ENCODE results near the gene EFTUD2.

DNA sequence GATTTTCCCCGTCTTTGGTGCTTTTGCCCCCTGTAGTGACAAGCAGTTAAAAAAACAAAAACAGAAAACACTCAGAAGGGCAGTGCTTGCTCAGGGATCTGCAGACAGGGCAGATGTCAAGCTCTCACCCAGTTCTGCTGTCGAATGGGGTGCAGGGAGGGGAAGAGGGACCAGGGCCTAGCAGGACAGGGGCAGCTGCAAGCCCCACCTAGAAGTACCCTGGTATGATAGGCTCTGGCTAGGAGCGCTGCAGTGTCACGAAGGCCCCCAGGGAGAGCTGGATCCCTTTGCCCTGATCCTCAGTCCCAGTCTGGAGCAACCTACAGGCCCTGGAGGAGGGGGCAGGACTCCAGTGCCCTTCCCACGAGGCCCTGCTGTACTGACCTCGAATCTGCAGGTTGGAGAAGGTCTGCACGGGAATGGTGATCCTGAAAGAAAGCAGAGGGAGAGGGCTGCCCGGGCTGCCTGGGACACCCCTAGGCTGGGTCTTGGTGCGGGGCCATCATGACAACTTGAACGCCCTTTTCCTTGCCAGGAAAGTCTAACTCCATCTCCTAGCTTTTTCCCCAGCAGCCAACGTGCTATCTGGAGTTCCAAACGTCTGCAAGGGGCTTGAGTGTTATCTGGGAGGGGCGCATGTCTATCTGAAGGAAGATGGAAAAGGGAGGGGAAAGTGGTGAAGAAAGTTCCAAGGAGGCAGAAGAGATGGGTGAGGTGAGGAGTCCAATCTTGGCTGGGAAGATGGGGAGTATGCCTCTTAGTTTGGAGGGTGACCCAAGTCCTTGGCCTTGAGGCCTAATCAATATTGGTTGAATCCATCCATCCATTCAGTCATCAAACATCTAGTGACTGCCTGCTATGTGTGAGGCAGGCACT lies 11.2 kb upstream of the EFTUD2 start:
- TF ChIP-seq CREB5 (CRISPR knock-in tag; IDR thresholded peaks at IDR 0.05; ENCODE audit: low read depth) = no peak
- no peak for TF ChIP-seq PATZ1 (CRISPR knock-in tag; IDR thresholded peaks at IDR 0.05; ENCODE audit: borderline replicate concordance)
- no peak for TF ChIP-seq ZNF565 (CRISPR knock-in tag; conservative IDR thresholded peaks at IDR 0.05; ENCODE audit: low read depth)
- TF ChIP-seq TSHZ2 (CRISPR knock-in tag; IDR thresholded peaks at IDR 0.05) = no peak
- TF ChIP-seq CSRNP3 (CRISPR knock-in tag; IDR thresholded peaks at IDR 0.05) = no peak
- TF ChIP-seq ZFP30 (CRISPR knock-in tag; IDR thresholded peaks at IDR 0.05) = no peak

Measured in SK-N-SH treated with all-trans-retinoic acid at 6 μM for 48 hours (cell line).